GM12891 (cell line): ENCODE data around the gene TNRC6C.
"Not testable (repeated sequence)": the region's sequence is repeated elsewhere in the genome, so short reads cannot be mapped to it uniquely, and the experiment has no call there.

Source experiments
- PAX5 ChIP-seq: IDR thresholded peaks from 2 replicates; pipeline ENCODE4 v1.6.1; 2011; ENCODE audit warnings: low read length, moderate library complexity, mild to moderate bottlenecking; ENCODE audit not compliant: insufficient read depth, severe bottlenecking
- POLR2A ChIP-seq: IDR thresholded peaks from 2 replicates; pipeline ENCODE4 v1.6.1; 2011; ENCODE audit warnings: low read depth, low read length, control low read depth
- POLR2AphosphoS5 ChIP-seq: IDR thresholded peaks from 2 replicates; pipeline ENCODE4 v1.6.1; 2011; ENCODE audit warnings: low read depth, low read length, control low read depth
- POU2F2 ChIP-seq: IDR thresholded peaks from 2 replicates; pipeline ENCODE4 v1.6.1; 2011; ENCODE audit warnings: low read depth, mild to moderate bottlenecking, control low read depth, low read length, moderate library complexity
- SPI1 ChIP-seq: IDR thresholded peaks from 2 replicates; pipeline ENCODE4 v1.6.1; 2011; ENCODE audit warnings: low read depth, low read length, control low read depth
- TAF1 ChIP-seq: IDR thresholded peaks from 2 replicates; pipeline ENCODE4 v1.6.1; 2011; ENCODE audit warnings: low read depth, low read length, control low read depth

- not testable (repeated sequence) for TF ChIP-seq POLR2AphosphoS5, POLR2A, SPI1, TAF1, PAX5, POU2F2
Measured at GRCh38 chr17:78115803-78116202, 157.3 kb downstream of the TNRC6C start.
